ENCODE measurements around the gene CARHSP1.

Gene CARHSP1

DNA sequence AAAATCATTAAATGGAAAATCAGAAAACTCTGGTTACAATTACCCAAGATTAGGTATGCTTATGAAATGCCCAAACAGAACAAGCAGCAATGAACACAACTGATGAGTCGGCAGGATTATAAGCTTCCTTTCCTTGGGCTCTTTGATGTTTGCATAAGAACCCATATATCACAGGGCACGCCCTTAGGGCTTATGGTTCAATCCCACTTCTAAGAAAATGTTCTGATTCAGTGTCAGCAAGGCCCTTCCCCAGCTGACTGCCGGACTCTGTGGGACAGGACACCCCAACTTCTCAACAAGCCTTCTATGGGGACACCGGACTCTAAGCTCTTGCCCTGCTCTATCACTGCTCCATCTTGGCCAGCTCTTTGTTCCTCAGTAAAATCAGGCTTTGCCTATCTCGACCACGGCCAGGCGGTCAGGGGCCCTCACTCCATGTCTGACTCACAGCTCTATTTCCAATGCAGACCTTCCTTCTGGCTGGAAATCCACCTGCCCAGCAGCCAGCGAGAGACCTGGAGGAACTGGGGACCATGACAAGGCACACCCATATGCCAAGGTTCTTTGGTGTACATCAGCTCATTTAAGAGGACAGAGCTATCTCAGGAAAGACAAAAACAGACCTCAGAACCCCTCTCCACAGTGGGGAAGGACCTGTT, 40.1 kb upstream of the CARHSP1 start:
- DNase-seq (ENCODE audit: low spot score) = no peak
- TF ChIP-seq CTCF (IDR thresholded peaks at IDR 0.05; ENCODE audit: extremely low read depth, missing control alignments) = no peak

- TF ChIP-seq CTCF (IDR thresholded peaks at IDR 0.05; ENCODE audit: extremely low read depth, missing control alignments) = no peak
- no peak for DNase-seq (ENCODE audit: low spot score)
Observed at GRCh38 chr16:8907096-8907495, 38.3 kb upstream of the CARHSP1 start.

GRCh38 chr16:8905795-8906591, 37.2 kb upstream of the CARHSP1 start:
- TF ChIP-seq CTCF (IDR thresholded peaks at IDR 0.05; ENCODE audit: extremely low read depth, missing control alignments) = no peak
- no peak for DNase-seq (ENCODE audit: low spot score)

DNA sequence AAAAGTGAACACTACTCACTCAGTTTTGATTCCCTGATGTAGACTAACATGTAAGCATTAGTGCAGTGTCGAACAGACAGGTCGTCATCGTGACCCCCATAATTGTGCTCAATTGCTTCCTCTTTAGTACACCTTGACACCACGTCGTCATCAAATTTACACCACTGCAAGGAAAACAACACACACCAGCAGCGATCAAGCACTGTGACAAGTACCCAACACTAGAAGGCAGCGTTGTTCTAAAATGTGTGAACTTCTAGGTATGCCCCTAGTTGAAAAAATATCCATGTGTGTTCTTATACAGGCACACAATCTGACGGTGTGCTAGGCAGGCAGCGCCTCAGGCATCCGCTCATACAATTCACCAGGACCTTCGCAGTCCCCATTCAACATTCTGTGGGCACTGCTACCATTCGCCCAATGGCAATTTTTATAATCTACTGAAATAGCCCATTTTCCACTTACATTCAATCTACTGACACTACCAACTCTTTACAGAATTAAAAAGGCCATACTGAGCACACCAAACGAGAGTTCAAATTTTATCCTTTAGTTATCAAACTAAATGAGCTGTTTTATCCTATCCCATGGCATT, 36.5 kb upstream of the CARHSP1 start:
- peak; percentile 13 for TF ChIP-seq CTCF (IDR thresholded peaks at IDR 0.05; ENCODE audit: extremely low read depth, missing control alignments)

GRCh38 chr16:8904018-8904430, 35.2 kb upstream of the CARHSP1 start:
- DNase-seq (ENCODE audit: low spot score) = no peak
- no peak for TF ChIP-seq CTCF (IDR thresholded peaks at IDR 0.05; ENCODE audit: extremely low read depth, missing control alignments)

More for the DNA sequence above, 36.5 kb upstream of the CARHSP1 start:
- DNase-seq (ENCODE audit: low spot score) = no peak

DNA sequence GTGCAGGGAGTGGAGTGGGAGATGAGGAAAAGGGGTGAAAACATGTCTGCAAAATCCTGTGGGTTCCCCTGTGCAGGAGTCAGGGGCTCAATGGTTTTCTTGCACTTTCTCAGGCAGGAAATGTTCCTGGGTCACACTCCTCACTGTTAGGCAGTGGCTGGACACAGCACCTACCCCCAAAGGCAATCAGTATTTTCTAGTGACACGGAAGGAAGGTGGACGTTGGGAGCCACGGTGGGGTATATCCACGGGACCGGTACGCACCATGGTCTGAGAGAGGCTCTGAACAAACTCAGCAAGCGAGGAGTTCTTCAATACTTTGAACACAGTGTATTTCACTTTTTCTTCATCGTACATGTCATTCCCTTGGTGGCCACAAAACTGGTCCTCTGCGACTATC, 34.2 kb upstream of the CARHSP1 start:
- TF ChIP-seq CTCF (IDR thresholded peaks at IDR 0.05; ENCODE audit: extremely low read depth, missing control alignments) = no peak
- no peak for DNase-seq (ENCODE audit: low spot score)

DNA sequence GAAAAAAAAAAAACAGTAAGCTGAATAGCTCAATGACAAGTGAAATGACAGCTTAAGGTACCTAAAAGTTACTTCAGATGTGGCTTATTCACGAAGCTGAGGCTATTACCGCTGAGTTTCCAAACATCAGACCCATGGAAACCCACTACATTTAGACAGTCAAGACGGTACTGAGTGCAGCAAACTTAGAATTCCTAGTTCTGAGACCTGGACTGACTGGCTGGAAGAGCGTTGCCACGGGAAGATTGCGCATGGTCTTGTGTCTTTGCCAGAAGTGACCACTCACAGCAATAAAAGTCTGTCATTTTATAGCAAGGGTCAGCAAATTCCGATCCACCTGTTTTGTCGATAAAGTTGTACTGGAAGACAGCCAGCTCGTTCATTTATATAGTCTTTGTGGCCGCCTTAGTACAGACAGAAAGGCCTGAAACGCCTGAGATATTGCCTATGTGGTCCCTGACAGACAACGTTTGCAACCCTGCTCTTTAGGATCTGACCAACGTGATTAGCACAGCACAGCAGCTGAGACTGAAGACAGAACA, 32.6 kb upstream of the CARHSP1 start:
- TF ChIP-seq CTCF (IDR thresholded peaks at IDR 0.05; ENCODE audit: extremely low read depth, missing control alignments) = no peak
- DNase-seq (ENCODE audit: low spot score) = no peak

Measured in GM20000 (cell line).